GM12878 (cell line): ENCODE measurements around the gene CIP2A. TPM values are rescaled to one million over a fixed set of nuclear protein-coding genes. Genes with fewer than 3 reads are reported as not detected.

Source experiments
- ATAC-seq: fragments of 200-7000 bp; cut with Tn5 transposase; 3 replicates; pipeline ENCODE4 v1.9.1; 2020; ENCODE audit warnings: mild to moderate bottlenecking, moderate library complexity
- BruUV-seq: library from RNA; stranded (reverse); fragments of 400-500 nt; replicated peaks from 2 replicates; lab custom pipeline; 2021; lab: Mats Ljungman, UMichigan
- CTCF ChIA-PET: fragments of 300-600 bp; sonication (Branson Sonifier 250); formaldehyde crosslinking; extraction: SDS; loops from one replicate; lab custom pipeline; 2021; ENCODE audit warnings: inconsistent platforms; lab: Yijun Ruan, JAX
- POLR2A ChIA-PET: fragments of 350-600 bp; formaldehyde crosslinking; extraction: SDS; loops from one replicate; lab custom pipeline; 2021; ENCODE audit warnings: inconsistent platforms; lab: Charles Lee
- RAD21 ChIA-PET: fragments of 300-600 bp; sonication (Branson Sonifier 250); formaldehyde crosslinking; loops from one replicate; lab custom pipeline; 2023; ENCODE audit warnings: antibody characterized with exemption; ENCODE audit not compliant: unreplicated experiment; lab: Charles Lee
- SMC1A ChIA-PET: fragments of 300-600 bp; sonication (Branson Sonifier 250); formaldehyde crosslinking; loops from one replicate; lab custom pipeline; 2023; ENCODE audit not compliant: unreplicated experiment, uncharacterized antibody; lab: Charles Lee
- DNase-seq: peaks from one replicate; pipeline ENCODE4 v3.0.0-alpha.2; 2011; ENCODE audit warnings: low read depth, low spot score
- FAIRE-seq: peaks from 3 replicates; lab custom pipeline; 2011; peaks lifted over from hg19 to GRCh38; lab: Jason Lieb, UNC
- H2AFZ ChIP-seq: 2 replicates; pipeline ENCODE4 v1.6.0; 2011; ENCODE audit warnings: low read depth, low read length, control low read depth; ENCODE audit not compliant: control insufficient read depth
- H3K27ac ChIP-seq: 2 replicates; pipeline ENCODE4 v1.5.1; 2011; ENCODE audit warnings: control low read depth; ENCODE audit not compliant: control insufficient read depth, insufficient read depth
- H3K27me3 ChIP-seq, 2 experiments: replicated peaks in 1 of 2; 2 replicates each; pipeline versions ENCODE4 v1.6.0 to v1.6.1; 2011; ENCODE audit warnings: low read length in 1 of 2; ENCODE audit not compliant: control insufficient read depth in 2 of 2, insufficient read depth in 2 of 2
- H3K36me3 ChIP-seq, 2 experiments: 2 replicates each; pipeline ENCODE4 v1.5.1; 2011; ENCODE audit warnings: low read length in 1 of 2; ENCODE audit not compliant: control insufficient read depth in 2 of 2, insufficient read depth in 2 of 2
- H3K4me1 ChIP-seq: 2 replicates; pipeline ENCODE4 v1.6.1; 2011; ENCODE audit warnings: mild to moderate bottlenecking, low read length, moderate library complexity, mixed read lengths; ENCODE audit not compliant: control insufficient read depth, insufficient read depth
- H3K4me2 ChIP-seq: 2 replicates; pipeline ENCODE4 v1.6.0; 2011; ENCODE audit warnings: control low read depth; ENCODE audit not compliant: control insufficient read depth, insufficient read depth
- H3K4me3 ChIP-seq: fragments of 200-600 bp; sonication (generic); 2 replicates; pipeline ENCODE4 v1.5.1; 2016
- H3K79me2 ChIP-seq: 2 replicates; pipeline ENCODE4 v1.6.0; 2011; ENCODE audit warnings: low read length; ENCODE audit not compliant: control insufficient read depth, insufficient read depth
- H3K9ac ChIP-seq: 2 replicates; pipeline ENCODE4 v1.8.0; 2011; ENCODE audit warnings: low read length, control low read depth, mixed read lengths; ENCODE audit not compliant: control insufficient read depth, insufficient read depth
- H3K9me3 ChIP-seq: replicated peaks from 3 replicates; pipeline ENCODE4 v1.5.1; 2011; ENCODE audit warnings: mild to moderate bottlenecking, low read length; ENCODE audit not compliant: control insufficient read depth, insufficient read depth
- H4K20me1 ChIP-seq: 2 replicates; pipeline ENCODE4 v1.6.0; 2011; ENCODE audit not compliant: control insufficient read depth, insufficient read depth
- ASH2L ChIP-seq: fragments of 300-600, 200-600 bp; sonication (generic); IDR thresholded peaks from 2 replicates; pipeline ENCODE4 v1.6.1; 2017; ENCODE audit warnings: low read depth, mild to moderate bottlenecking, borderline replicate concordance
- CBX3 ChIP-seq: fragments of 200-600 bp; sonication (generic); IDR thresholded peaks from 2 replicates; pipeline ENCODE4 v1.6.1; 2016; ENCODE audit warnings: low read depth, borderline replicate concordance
- IKZF1 ChIP-seq: fragments of 450-650 bp; conservative IDR thresholded peaks from 2 replicates; pipeline ENCODE4 v1.6.1; 2017; ENCODE audit warnings: antibody characterized with exemption, mild to moderate bottlenecking
- IKZF2 ChIP-seq, 2 experiments: fragments of 450-650 bp; IDR thresholded peaks; 2 replicates each; pipeline ENCODE4 v1.6.1; 2017; ENCODE audit warnings: mild to moderate bottlenecking in 2 of 2, moderate library complexity in 2 of 2
- KDM1A ChIP-seq: fragments of 200-600 bp; sonication (generic); IDR thresholded peaks from 2 replicates; pipeline ENCODE4 v1.6.1; 2016; ENCODE audit warnings: borderline replicate concordance
- KLF5 ChIP-seq: fragments of 450-650 bp; IDR thresholded peaks from 2 replicates; pipeline ENCODE4 v1.6.1; 2014; ENCODE audit warnings: mild to moderate bottlenecking; ENCODE audit not compliant: partially characterized antibody
- NBN ChIP-seq: fragments of 450-650 bp; IDR thresholded peaks from 2 replicates; pipeline ENCODE4 v1.6.1; 2016
- RBBP5 ChIP-seq: fragments of 200-600 bp; sonication (generic); conservative IDR thresholded peaks from 2 replicates; pipeline ENCODE4 v1.6.1; 2016
- RUNX3 ChIP-seq: IDR thresholded peaks from 2 replicates; pipeline ENCODE4 v1.6.1; 2012; ENCODE audit warnings: low read length, inconsistent platforms
- SMAD5 ChIP-seq: IDR thresholded peaks from 2 replicates; pipeline ENCODE4 v1.6.1; 2016; ENCODE audit warnings: antibody characterized with exemption, low read depth
- SRF ChIP-seq, 2 experiments: IDR thresholded peaks; 2 replicates each; pipeline ENCODE4 v1.6.1; 2011; ENCODE audit warnings: low read depth in 2 of 2, low read length in 2 of 2, mild to moderate bottlenecking in 1 of 2, moderate library complexity in 1 of 2
- SUPT20H ChIP-seq: IDR thresholded peaks from 2 replicates; pipeline ENCODE4 v1.6.1; 2011; ENCODE audit warnings: low read depth, mild to moderate bottlenecking, low read length, moderate library complexity, borderline replicate concordance; ENCODE audit not compliant: control insufficient read depth
- YY1 ChIP-seq: IDR thresholded peaks from 2 replicates; pipeline ENCODE4 v1.6.1; 2011; ENCODE audit warnings: low read depth, mild to moderate bottlenecking, low read length
- ZNF622 ChIP-seq: fragments of 450-650 bp; IDR thresholded peaks from 2 replicates; pipeline ENCODE4 v1.6.1; 2017; ENCODE audit warnings: mild to moderate bottlenecking, inconsistent platforms
- ZZZ3 ChIP-seq: IDR thresholded peaks from 2 replicates; pipeline ENCODE4 v1.6.1; 2011; ENCODE audit warnings: low read depth; ENCODE audit not compliant: control insufficient read depth, insufficient read length
- in situ Hi-C: fragments of 300-500 bp; cut with MboI; formaldehyde crosslinking; loops from 9 replicates; pipeline ENCODE4 v1.14.3; 2018; ENCODE audit warnings: mixed read lengths
- intact Hi-C: fragments of 100-400 bp; cut with micrococcal nuclease; formaldehyde crosslinking; loops from one replicate; pipeline ENCODE4 v1.14.2; 2022; ENCODE audit not compliant: unreplicated experiment
- polyA plus RNA-seq, 11 experiments: library from polyadenylated mRNA; depleted of rRNA in 4 of 11; unstranded in 6 of 11; stranded (reverse) in 5 of 11; fragments of >200 nt; fragmentation: Nextera tagmentation in 4 of 11; fragmentation: Illumina TruSeq in 1 of 11; extraction: Ambion mirVana in 4 of 11; extraction: Trizol in 1 of 11; gene quantifications; 1 replicate in 1 of 11; 2 replicates in 10 of 11; pipeline versions ENCODE4 v1.2.1 to v1.2.3, GENCODE V29; 2011 to 2016; ENCODE audit warnings: inconsistent platforms in 2 of 11, missing spikeins in 2 of 11, low read depth in 1 of 11
- total RNA-seq, 4 experiments: library from RNA; depleted of rRNA in 3 of 4; stranded (reverse); fragments of >200 nt in 3 of 4; fragmentation: Illumina TruSeq in 1 of 4; extraction: Trizol in 1 of 4; gene quantifications; 2 replicates each; pipeline versions ENCODE4 v1.2.1 to v1.2.3, GENCODE V29; 2013 to 2021
- TF ChIP-seq, protein P1 (sequence below): fragments of 450-650 bp; IDR thresholded peaks from 2 replicates; pipeline ENCODE4 v1.6.1; 2016; ENCODE audit warnings: mild to moderate bottlenecking, moderate library complexity, borderline replicate concordance
- TF ChIP-seq, protein P2 (sequence below): fragments of 450-650 bp; IDR thresholded peaks from 2 replicates; pipeline ENCODE4 v1.6.1; 2016; ENCODE audit warnings: mild to moderate bottlenecking

CIP2A gene
- total and polyA plus RNA-seq, 10 of the 15 experiments (the other 5 are each of a cell fraction or from before 2014, with no cell fraction given): 12.5 to 29.7 (median 26.5) TPM

DNA sequence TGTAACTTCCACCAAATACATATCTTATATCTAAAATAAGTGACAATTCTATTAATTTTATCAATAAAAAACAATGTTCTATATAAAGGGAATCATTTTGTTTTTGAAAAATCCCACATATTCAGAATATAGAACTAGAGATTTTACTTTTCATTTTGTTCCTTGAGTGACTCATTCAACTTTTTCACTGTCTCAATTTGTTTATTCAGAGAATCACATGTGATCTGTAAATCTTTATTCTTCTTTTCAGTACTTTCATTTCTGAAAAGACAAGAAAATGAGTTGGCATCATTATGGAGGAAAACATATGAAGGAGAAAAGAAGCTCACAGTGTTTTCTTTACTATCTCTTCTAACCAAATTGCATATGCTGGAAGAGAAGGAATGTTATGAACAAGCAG is 35.0 kb downstream of the CIP2A start:
- RAD21 ChIA-PET: interaction anchor here (4.0 kb wide), 1 partner anchor 64 kb away, joined by 50 read pairs; no protein-coding TSS in a partner anchor
- no peak overlapping the region for H3K9ac ChIP-seq
- no peak overlapping the region for H3K4me3 ChIP-seq
- peaks cover 0 to 17% of the 10 kb centered on the region in 2 experiments; a peak in 3 of 4 replicates for H3K36me3 ChIP-seq
- no peak for ATAC-seq
- no peaks in the 10 kb centered on the region for H3K79me2 ChIP-seq
- H2AFZ ChIP-seq: no peak overlapping the region
- SMC1A ChIA-PET: interaction anchor here (1.6 to 5.6 kb wide), 3 partner anchors 35 to 64 kb away, joined by 3 to 98 read pairs (median 18); partner anchors contain the start of genes CIP2A and DZIP3
- no peaks in the 10 kb centered on the region for H3K27me3 ChIP-seq
- CTCF ChIA-PET: interaction anchor here (0.9 to 7.1 kb wide), 6 partner anchors 9 to 361 kb away, joined by 3 to 113 read pairs (median 22); no protein-coding TSS in a partner anchor
- in situ Hi-C loops (loop anchor here (10.0 kb wide), 1 partner anchor 59 kb away; no protein-coding TSS in a partner anchor), intact Hi-C loops (no loop called here)
- H4K20me1 ChIP-seq: no peaks in the 10 kb centered on the region
- no peaks in the 10 kb centered on the region for H3K4me1 ChIP-seq
- FAIRE-seq: no peak
- POLR2A ChIA-PET: no interaction called here
- BruUV-seq: no TSS peak
- no peak overlapping the region for H3K27ac ChIP-seq
- H3K9me3 ChIP-seq: no peaks in the 10 kb centered on the region
- DNase-seq: no peak
- H3K4me2 ChIP-seq: no peak overlapping the region
- TF ChIP-seq, protein P1, sequence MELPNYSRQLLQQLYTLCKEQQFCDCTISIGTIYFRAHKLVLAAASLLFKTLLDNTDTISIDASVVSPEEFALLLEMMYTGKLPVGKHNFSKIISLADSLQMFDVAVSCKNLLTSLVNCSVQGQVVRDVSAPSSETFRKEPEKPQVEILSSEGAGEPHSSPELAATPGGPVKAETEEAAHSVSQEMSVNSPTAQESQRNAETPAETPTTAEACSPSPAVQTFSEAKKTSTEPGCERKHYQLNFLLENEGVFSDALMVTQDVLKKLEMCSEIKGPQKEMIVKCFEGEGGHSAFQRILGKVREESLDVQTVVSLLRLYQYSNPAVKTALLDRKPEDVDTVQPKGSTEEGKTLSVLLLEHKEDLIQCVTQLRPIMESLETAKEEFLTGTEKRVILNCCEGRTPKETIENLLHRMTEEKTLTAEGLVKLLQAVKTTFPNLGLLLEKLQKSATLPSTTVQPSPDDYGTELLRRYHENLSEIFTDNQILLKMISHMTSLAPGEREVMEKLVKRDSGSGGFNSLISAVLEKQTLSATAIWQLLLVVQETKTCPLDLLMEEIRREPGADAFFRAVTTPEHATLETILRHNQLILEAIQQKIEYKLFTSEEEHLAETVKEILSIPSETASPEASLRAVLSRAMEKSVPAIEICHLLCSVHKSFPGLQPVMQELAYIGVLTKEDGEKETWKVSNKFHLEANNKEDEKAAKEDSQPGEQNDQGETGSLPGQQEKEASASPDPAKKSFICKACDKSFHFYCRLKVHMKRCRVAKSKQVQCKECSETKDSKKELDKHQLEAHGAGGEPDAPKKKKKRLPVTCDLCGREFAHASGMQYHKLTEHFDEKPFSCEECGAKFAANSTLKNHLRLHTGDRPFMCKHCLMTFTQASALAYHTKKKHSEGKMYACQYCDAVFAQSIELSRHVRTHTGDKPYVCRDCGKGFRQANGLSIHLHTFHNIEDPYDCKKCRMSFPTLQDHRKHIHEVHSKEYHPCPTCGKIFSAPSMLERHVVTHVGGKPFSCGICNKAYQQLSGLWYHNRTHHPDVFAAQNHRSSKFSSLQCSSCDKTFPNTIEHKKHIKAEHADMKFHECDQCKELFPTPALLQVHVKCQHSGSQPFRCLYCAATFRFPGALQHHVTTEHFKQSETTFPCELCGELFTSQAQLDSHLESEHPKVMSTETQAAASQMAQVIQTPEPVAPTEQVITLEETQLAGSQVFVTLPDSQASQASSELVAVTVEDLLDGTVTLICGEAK: no peak
- TF ChIP-seq IKZF1 (no peak), RBBP5 (no peak), NBN (no peak), RUNX3 (no peak), YY1 (no peak), ZNF622 (no peak), KDM1A (no peak), ASH2L (no peak), CBX3 (no peak), SUPT20H (no peak), SRF (IDR thresholded peaks at IDR 0.05; ENCODE audit: low read depth in 2 of 2, low read length in 2 of 2) (no peak), SMAD5 (no peak), KLF5 (no peak), ZZZ3 (no peak), IKZF2 (IDR thresholded peaks at IDR 0.05) (no peak)
- TF ChIP-seq, protein P2, sequence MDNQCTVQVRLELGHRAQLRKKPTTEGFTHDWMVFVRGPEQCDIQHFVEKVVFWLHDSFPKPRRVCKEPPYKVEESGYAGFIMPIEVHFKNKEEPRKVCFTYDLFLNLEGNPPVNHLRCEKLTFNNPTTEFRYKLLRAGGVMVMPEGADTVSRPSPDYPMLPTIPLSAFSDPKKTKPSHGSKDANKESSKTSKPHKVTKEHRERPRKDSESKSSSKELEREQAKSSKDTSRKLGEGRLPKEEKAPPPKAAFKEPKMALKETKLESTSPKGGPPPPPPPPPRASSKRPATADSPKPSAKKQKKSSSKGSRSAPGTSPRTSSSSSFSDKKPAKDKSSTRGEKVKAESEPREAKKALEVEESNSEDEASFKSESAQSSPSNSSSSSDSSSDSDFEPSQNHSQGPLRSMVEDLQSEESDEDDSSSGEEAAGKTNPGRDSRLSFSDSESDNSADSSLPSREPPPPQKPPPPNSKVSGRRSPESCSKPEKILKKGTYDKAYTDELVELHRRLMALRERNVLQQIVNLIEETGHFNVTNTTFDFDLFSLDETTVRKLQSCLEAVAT: no peak
